Skin epidermis (tissue), 12 donors: ENCODE measurements around the gene HIPK1.

Experiments used
- H3K27ac ChIP-seq, 21 experiments: fragments of 200-600 bp; sonication (generic) in 11 of 21; one replicate each; pipeline ENCODE4 v1.5.0; 2020; ENCODE audit warnings: mild to moderate bottlenecking in 3 of 21, inconsistent platforms in 2 of 21, moderate library complexity in 2 of 21
- H3K4me3 ChIP-seq, 7 experiments: fragments of 200-600 bp; sonication (generic) in 2 of 7; one replicate each; pipeline ENCODE4 v1.5.0; 2020; ENCODE audit warnings: inconsistent platforms in 2 of 7, mild to moderate bottlenecking in 2 of 7, moderate library complexity in 1 of 7

The HIPK1 gene

GRCh38 chr1:113928941-113929749, at the start of gene HIPK1:
Gene HIPK1 (plus strand): TSS chr1:113929324.
- H3K4me3 ChIP-seq, result peak within 1 kb of the TSS; percentile 82 to 99 (median 98)

GRCh38 chr1:113879739-113880038, 49.4 kb upstream of the HIPK1 start:
- Histone ChIP-seq H3K4me3 (no peak overlapping the region), H3K27ac (no peak overlapping the region)

More at GRCh38 chr1:113928941-113929749, at the start of gene HIPK1:
- H3K27ac ChIP-seq, result peak within 1 kb of the TSS; percentile 84 to 99 (median 96)

GRCh38 chr1:113881661-113882060, 47.5 kb upstream of the HIPK1 start:
- peak overlapping the region in 1 of 21 experiments; percentile 79 for H3K27ac ChIP-seq
- no peak overlapping the region for H3K4me3 ChIP-seq

GRCh38 chr1:113886417-113887401, 42.4 kb upstream of the HIPK1 start:
- Histone ChIP-seq H3K4me3 (no peak overlapping the region), H3K27ac (no peak overlapping the region)

GRCh38 chr1:113887402-113888175, 41.5 kb upstream of the HIPK1 start, which contains the start of gene BCL2L15:
Gene BCL2L15 (minus strand): TSS chr1:113887581. CDS start chr1:113887375, 206 bp downstream.
- H3K27ac ChIP-seq, result no peak within 1 kb of the TSS

GRCh38 chr1:113890816-113891215, 38.3 kb upstream of the HIPK1 start:
- Histone ChIP-seq H3K4me3 (no peak overlapping the region), H3K27ac (no peak overlapping the region)

More at GRCh38 chr1:113887402-113888175, 41.5 kb upstream of the HIPK1 start, which contains the start of gene BCL2L15:
- H3K4me3 ChIP-seq, result no peak within 1 kb of the TSS

GRCh38 chr1:113891631-113892220, 37.4 kb upstream of the HIPK1 start:
- Histone ChIP-seq H3K4me3 (no peak overlapping the region), H3K27ac (no peak overlapping the region)

GRCh38 chr1:113893267-113893666, 35.9 kb upstream of the HIPK1 start:
- H3K4me3 ChIP-seq, result no peak overlapping the region
- H3K27ac ChIP-seq, result no peak overlapping the region

- Histone ChIP-seq H3K27ac (no peak overlapping the region), H3K4me3 (no peak overlapping the region)
Measured at GRCh38 chr1:113895098-113895497, 34.0 kb upstream of the HIPK1 start.

- no peak overlapping the region for H3K27ac ChIP-seq
Measured at GRCh38 chr1:113895961-113896360, 33.2 kb upstream of the HIPK1 start.

GRCh38 chr1:113898241-113898814, 30.8 kb upstream of the HIPK1 start:
- Histone ChIP-seq H3K4me3 (no peak overlapping the region), H3K27ac (no peak overlapping the region)

More at GRCh38 chr1:113895961-113896360, 33.2 kb upstream of the HIPK1 start:
- H3K4me3 ChIP-seq, result no peak overlapping the region

- H3K4me3 ChIP-seq, result no peak overlapping the region
- H3K27ac ChIP-seq, result no peak overlapping the region
Measured at GRCh38 chr1:113899111-113899510, 30.0 kb upstream of the HIPK1 start.

- H3K4me3 ChIP-seq, result no peak overlapping the region
- no peak overlapping the region for H3K27ac ChIP-seq
Measured at GRCh38 chr1:113901191-113901590, 27.9 kb upstream of the HIPK1 start.

GRCh38 chr1:113903501-113904292, 25.4 kb upstream of the HIPK1 start:
- Histone ChIP-seq H3K4me3 (peak overlapping the region; percentile 45 to 93 (median 70)), H3K27ac (peak overlapping the region; percentile 54 to 94 (median 88))

- H3K27ac ChIP-seq, result peak overlapping the region; percentile 54 to 94 (median 88)
- peak overlapping the region; percentile 45 to 93 (median 70) for H3K4me3 ChIP-seq
Measured at GRCh38 chr1:113904293-113904673, 24.8 kb upstream of the HIPK1 start.

- Histone ChIP-seq H3K4me3 (peak within 1 kb of the TSS; percentile 45 to 93 (median 70)), H3K27ac (peak within 1 kb of the TSS; percentile 54 to 94 (median 88))
Measured at GRCh38 chr1:113904674-113905434, 24.3 kb upstream of the HIPK1 start, which contains the start of the genes AP4B1 and DCLRE1B. Gene AP4B1 (minus strand): TSS chr1:113904799. CDS start chr1:113904717, 82 bp downstream. Gene DCLRE1B (plus strand): TSS chr1:113905326. CDS start chr1:113905587, 261 bp downstream.

GRCh38 chr1:113905435-113905861, 23.7 kb upstream of the HIPK1 start:
- H3K27ac ChIP-seq, result peak overlapping the region in 20 of 21 experiments; percentile 56 to 94 (median 88)

More at GRCh38 chr1:113905435-113905861, 23.7 kb upstream of the HIPK1 start:
- peak overlapping the region; percentile 45 to 93 (median 70) for H3K4me3 ChIP-seq
